GM18951 (cell line): ENCODE results near the gene DIAPH1.
"Not testable (repeated sequence)": the region's sequence is repeated elsewhere in the genome, so short reads cannot be mapped to it uniquely, and the experiment has no call there.

Experiments used
- POLR2A ChIP-seq: IDR thresholded peaks from 4 replicates; pipeline ENCODE4 v1.6.1; 2011; ENCODE audit warnings: mild to moderate bottlenecking; ENCODE audit not compliant: insufficient read length, insufficient read depth; ENCODE audit errors: extremely low read depth
- in situ Hi-C: fragments of 300-500 bp; cut with MboI; formaldehyde crosslinking; loops from one replicate; pipeline ENCODE4 v1.12.0; 2022; ENCODE audit warnings: low sequenced_read_pairs, mixed read lengths, inconsistent platforms; ENCODE audit not compliant: unreplicated experiment

Gene DIAPH1

DNA sequence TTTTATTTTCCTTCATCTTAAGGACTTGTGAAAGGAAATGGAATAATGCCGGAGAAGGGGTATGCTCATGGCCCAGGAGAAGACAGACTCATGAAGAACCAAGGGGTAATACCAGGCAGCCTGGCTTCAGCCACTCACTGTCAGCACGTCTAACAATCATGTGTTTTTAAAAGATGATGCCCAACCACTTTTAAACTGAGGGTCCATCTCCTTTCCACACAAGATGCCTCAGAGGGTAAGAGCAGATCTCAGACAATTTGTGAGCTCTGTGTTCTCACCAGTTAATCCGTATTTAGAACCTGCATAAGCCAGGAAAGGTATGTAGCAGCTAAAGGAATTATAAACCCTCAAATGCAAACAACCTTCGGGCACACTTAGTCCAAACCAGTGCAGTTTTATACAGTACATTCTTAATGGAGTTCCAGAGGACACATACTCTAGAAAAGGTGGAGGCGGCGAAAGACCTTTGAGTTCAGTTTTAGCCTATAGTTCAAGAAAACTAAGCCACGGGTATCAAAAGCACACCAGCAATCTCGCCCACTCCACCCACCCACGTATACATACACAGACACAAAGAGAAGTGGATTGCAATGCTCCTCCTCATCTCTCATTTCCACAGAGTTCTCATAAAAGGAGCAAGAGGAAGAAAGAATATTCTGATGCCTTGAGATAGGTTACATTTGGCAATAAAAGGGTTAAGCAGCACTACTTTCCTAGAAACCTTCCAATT lies 2.6 kb downstream of the DIAPH1 start:
- no peak for TF ChIP-seq POLR2A
- in situ Hi-C loops, result no loop called here

DNA sequence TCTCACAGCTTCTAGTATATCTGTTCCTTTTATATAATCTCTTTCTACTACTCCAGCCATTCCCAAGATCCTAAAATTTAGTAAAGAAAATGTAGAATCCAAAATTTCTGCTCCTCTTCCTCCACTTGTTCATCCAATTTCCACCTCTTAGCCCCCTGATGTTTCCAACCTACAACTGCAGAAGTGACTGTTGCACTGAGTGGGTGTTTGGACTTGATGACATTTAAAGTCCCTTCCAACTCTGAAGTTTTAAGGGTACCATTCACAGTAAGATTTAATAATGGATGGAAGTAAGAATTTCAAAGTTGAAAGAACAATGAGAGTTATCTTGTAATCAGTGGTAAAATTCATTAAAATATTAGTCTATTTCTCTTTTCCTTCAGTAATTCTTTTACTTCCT lies 5.5 kb downstream of the DIAPH1 start:
- no peak for TF ChIP-seq POLR2A
- in situ Hi-C loops, result no loop called here

DNA sequence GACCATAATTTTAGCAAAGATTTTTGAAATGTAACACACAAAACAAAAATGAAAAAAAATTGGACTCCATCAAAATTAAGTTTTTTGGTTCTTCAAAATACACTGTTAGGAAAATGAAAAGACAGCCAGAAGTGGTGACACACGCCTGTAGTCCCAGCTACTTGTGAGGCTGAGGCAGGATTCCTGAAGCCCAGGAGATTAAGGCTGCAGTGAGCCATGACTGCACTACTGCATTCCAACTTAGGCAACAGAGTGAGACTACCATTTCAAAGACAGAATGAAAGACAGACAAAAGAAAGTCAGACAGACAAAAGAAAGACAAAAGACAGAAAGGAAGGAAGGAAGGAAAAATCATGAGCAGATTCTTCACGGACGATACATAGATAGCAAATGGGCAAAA lies 7.5 kb downstream of the DIAPH1 start:
- TF ChIP-seq POLR2A, result no peak
- in situ Hi-C loops, result no loop called here

DNA sequence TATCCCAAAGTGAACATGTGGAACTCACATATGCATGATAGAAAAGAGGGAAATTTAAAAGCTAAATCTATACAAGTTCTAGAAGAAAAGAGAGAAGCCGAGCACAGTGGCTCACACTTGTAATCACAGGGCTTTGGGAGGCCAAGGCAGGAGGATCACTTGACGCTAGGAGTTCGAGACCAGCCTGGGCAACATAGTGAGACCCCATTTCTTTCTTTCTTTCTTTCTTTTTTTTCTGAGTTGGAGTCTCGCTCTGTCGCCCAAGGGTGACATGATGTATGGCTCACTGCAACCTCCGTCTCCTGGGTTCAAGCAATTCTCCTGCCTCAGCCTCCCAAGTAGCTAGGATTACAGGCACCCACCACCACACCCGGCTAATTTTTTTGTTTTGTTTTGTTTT lies 8.9 kb downstream of the DIAPH1 start:
- in situ Hi-C loops, result not testable (repeated sequence)

DNA sequence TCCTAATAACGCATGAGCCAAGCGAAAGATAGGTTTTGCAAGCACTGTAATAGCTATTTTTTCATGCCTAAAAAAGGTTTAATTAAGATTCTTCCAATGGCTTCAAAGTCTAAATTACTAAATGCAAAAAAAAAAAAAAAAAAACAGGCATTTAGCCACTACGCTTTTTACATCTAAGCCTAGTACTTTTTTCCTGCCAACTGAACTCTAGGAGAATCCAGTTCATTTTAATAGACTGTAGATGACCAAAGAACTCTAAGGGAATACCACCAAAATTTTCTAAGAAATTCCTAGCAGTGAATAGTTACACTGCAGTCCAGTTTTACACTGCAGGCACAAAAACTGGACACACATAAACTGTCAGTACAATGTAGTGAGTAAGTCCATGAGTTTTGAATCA lies 9.8 kb downstream of the DIAPH1 start:
- in situ Hi-C loops, result no loop called here

DNA sequence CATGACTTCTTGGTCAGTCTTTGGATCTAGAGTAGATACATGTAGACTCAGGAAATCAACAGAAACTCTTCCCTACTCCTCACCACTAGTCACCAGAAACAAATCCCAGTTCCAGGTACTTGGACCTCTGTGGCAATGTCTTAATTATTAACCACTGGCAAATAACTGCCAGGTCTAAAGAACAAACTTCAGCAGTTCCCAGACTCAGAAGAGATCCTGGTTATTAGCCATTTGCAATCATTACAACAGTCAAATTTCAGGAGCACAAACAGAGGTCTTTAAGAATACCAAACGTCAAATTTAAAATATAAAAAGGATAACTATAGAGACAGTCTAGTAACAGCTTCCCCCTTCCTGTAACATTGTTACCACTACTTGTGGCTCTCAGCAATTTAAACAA lies 10.2 kb downstream of the DIAPH1 start:
- TF ChIP-seq POLR2A, result no peak
- in situ Hi-C loops, result no loop called here

More for the DNA sequence above, 9.8 kb downstream of the DIAPH1 start:
- TF ChIP-seq POLR2A, result no peak

DNA sequence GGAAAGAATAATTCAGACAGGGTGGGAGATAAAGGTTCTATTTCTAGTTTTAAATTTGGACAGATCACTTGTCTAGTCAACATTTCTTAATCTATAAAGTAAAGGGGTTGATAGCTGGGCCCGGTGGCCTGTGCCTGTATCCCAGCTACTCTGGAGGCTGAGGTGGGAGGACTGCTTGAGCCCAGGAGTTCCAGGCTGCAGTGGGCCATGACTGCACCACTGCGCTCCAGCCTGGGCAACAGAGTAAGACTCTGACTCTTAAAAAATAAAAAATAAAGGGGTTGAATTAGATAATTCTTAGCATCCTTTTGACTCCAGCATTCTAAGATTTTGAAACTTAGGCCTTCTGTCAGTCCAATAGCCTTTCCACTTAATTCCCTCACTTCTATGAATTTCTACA lies 10.8 kb downstream of the DIAPH1 start:
- in situ Hi-C loops, result no loop called here
- TF ChIP-seq POLR2A, result no peak

DNA sequence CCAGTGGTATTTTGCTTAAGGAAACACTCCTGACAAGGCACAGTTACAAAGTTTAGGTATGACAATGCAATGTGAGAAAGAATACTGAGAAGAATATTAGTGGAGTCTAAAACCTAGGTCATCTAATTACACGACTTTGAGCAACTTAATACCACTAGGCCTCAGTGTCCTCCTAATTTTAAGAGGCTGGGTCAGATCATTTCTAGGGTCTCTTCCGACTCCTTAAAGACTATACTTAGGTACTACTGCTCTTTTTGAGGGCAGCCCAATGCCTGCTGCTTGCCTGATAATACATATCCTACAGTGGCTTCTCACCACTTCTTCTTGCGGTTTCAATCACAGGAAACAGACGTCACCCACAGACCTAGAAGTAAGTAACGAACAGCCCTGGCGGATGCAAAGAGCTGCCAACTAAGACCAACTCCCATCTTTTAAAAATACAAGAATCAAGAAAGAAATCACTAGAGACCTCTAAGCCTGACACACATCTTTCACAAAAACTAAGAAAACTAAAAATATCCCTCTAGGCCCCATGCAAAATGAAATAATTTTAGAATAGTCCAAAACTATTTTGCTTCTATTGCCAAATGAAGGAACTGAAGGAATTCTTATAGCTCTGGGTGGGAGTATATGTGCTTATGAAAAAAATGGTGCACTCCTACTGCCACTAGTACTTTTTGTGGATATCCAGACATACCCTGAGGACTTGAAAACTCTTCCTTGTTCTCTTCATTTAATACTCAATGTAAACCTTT lies 13.1 kb downstream of the DIAPH1 start:
- in situ Hi-C loops, result no loop called here

DNA sequence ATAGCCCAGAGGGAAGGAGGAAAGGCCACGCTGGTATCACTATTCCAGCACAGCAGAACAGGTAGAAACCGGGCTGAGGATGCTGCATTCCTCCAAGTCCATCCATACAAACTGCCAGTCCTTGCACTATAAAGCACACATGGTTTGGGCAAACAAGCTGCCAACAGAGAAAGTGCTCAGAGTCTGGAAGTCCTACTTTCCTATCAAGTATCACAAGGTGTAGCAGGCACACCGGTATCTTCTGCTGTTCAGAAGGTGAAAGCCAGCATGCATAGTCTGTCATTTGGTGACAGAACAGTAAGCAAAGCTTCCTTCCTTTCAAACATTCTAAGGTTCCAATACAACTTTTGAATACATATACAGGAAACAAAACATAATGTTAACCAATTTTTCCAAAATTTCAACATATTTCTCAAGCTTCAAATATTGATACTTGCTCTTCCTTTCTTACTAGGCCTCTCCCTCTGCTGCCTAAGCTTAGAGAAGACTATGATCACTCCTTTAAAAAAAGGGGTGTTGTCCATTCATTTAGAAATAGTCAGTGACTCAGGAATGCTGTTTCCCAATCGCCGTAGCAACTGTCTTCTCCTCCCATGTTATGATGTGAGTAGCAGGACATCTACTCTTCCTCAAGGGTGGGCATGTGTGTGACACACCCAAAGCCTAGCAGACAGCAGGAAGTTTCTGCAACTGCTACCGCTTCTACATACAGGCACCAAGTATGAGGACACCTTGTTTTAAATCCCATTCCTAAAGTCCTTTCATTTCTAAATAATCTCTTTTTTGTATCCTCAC lies 14.7 kb downstream of the DIAPH1 start:
- TF ChIP-seq POLR2A, result no peak
- in situ Hi-C loops, result no loop called here

More for the DNA sequence above, 13.1 kb downstream of the DIAPH1 start:
- no peak for TF ChIP-seq POLR2A

DNA sequence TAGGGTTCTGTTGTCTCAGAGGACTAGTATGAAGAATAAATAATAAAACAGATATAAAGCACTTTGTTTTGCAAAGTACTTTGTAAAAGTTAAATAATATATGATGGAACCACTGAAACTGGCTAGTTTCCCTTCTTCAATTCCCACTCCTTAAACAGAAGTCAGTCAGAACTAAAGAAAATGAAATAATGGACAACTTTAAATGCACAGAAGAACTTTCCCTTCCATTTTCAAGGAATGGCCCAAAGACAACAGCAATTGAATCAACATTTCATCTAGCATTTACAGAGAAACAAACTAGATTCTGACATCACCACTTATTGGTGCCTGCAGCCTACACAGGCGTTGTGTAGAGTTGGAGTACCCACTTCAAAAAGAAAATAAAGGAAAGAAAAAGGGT lies 16.2 kb downstream of the DIAPH1 start:
- in situ Hi-C loops, result no loop called here

DNA sequence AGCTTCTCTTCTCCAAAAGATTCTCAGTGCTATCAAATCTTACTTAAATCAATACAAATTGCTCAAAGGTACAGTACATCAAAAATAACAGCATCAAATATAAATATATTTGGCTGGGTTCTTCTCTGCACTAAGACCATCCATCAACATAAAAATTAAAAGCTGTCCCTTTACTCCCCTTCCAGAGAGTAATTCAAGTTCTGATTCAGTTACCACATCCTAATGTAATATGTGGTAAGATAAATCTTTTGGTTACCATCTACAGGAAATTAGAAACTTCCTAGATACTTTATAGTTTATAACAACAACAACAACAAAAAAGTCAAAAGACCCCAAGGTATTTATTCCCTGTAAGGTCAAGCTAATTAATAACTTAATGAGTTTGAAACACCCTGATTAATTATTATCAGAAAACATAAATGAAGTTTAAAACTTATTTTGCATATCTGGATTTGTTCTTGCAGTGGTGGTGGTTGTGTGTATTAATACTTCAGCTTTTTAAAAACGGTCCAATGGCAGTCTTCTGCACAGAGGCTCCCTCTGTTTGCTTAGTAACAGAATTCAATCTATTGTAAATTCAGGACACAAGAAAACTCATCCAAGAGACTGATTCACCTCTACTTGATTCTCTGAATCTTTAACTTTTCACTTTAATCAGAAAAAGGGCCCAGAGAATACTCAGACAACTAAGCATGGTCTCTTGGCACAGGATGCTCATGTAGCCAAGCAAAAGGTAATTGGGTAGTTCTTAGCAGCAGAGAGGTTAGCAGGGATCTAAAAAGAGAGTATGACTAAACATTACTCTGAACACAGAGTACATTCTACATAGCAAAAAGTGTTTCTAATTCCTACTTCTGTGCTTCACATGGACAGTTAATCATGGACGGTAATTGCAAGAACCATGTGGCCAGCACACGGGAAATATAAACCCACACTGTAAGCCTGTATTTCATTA lies 20.1 kb downstream of the DIAPH1 start:
- no peak for TF ChIP-seq POLR2A
- in situ Hi-C loops, result no loop called here

More for the DNA sequence above, 16.2 kb downstream of the DIAPH1 start:
- no peak for TF ChIP-seq POLR2A

DNA sequence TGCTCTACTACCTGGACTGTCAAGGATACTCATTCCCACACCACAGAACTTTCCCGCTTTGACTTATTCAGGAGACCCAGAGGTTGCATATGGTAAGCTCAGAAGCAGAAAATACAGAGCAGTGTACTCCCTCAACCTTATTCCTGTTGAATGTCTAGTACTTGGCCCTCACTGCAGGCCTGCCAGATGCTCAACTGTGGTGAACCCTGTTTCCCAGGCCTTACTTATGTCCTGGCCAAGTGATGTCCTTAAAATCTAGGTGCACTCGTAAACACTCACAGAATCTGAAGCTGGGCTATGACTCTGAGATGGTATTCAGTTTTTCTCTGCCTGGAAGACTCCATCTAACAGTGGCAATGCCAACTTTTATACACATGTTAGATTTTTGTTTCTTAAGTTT lies 21.0 kb downstream of the DIAPH1 start:
- TF ChIP-seq POLR2A, result no peak
- in situ Hi-C loops, result no loop called here
